Stimulated activated CD4-positive, alpha-beta T cell treated with anti-CD3 and anti-CD28 coated beads, Interleukin-4, amount 100 ng/mL, for 48 hours (primary cell): Measurements from ENCODE around the gene EWSR1.
"Not testable (repeated sequence)": the region's sequence is repeated elsewhere in the genome, so short reads cannot be mapped to it uniquely, and the experiment has no call there.

ENCODE experiments used
- DNase-seq, 2 donors: peaks; one replicate each; pipeline ENCODE4 v3.0.0-alpha.2; 2020; ENCODE audit warnings: low read depth in 2 of 2

Gene EWSR1

GRCh38 chr22:29267858-29268510, at the start of gene EWSR1, which contains the start of gene RHBDD3:
Gene EWSR1, plus strand, starts transcription at chr22:29268268. Its CDS starts 69 bp downstream, at chr22:29268337.
Gene RHBDD3, minus strand, starts transcription at chr22:29267981. Its CDS starts 2,355 bp downstream, at chr22:29265626.
- DNase-seq, result peak; percentile 93 to 97

- no peak for DNase-seq
Observed at GRCh38 chr22:29218758-29219408, 49.2 kb upstream of the EWSR1 start.

GRCh38 chr22:29219409-29219782, 48.7 kb upstream of the EWSR1 start:
- not testable (repeated sequence) for DNase-seq

- no peak for DNase-seq
Observed at GRCh38 chr22:29219881-29220670, 48.0 kb upstream of the EWSR1 start.

GRCh38 chr22:29224121-29224858, 43.8 kb upstream of the EWSR1 start:
- DNase-seq, result no peak

- DNase-seq, result no peak
Observed at GRCh38 chr22:29224859-29225410, 43.1 kb upstream of the EWSR1 start.

GRCh38 chr22:29225422-29226090, 42.5 kb upstream of the EWSR1 start:
- DNase-seq, result no peak

- DNase-seq, result no peak
Observed at GRCh38 chr22:29226351-29226981, 41.6 kb upstream of the EWSR1 start.

GRCh38 chr22:29230972-29231875, 36.8 kb upstream of the EWSR1 start:
- no peak for DNase-seq

GRCh38 chr22:29231971-29232959, 35.8 kb upstream of the EWSR1 start:
- DNase-seq, result no peak

GRCh38 chr22:29233277-29233877, 34.7 kb upstream of the EWSR1 start:
- DNase-seq, result no peak

GRCh38 chr22:29240481-29240880, 27.6 kb upstream of the EWSR1 start:
- DNase-seq, result not testable (repeated sequence)

- DNase-seq, result no peak
Observed at GRCh38 chr22:29243874-29244446, 24.1 kb upstream of the EWSR1 start.

- no peak for DNase-seq
Observed at GRCh38 chr22:29244785-29245625, 23.1 kb upstream of the EWSR1 start.

- peak; percentile 50 to 65 for DNase-seq
Observed at GRCh38 chr22:29245626-29246385, 22.3 kb upstream of the EWSR1 start.

GRCh38 chr22:29247891-29248290, 20.2 kb upstream of the EWSR1 start:
- DNase-seq, result not testable (repeated sequence)
